Adrenal gland (tissue), 12 donors: ENCODE measurements around the gene IGSF11. TPM values are rescaled to one million over a fixed set of nuclear protein-coding genes. Genes with fewer than 3 reads are reported as not detected.

ENCODE experiments used
- DNase-seq, 7 donors: peaks; one replicate each; pipeline ENCODE4 v3.0.0-alpha.2; 2019 to 2020
- H3K27ac ChIP-seq, 5 donors: fragments of 200-600 bp; sonication (generic) in 4 of 5; 1 replicate in 3 of 5; 2 replicates in 2 of 5; pipeline versions ENCODE4 v1.5.1 to v1.8.0; 2016 to 2020; ENCODE audit warnings: mild to moderate bottlenecking in 1 of 5
- H3K27me3 ChIP-seq: fragments of 200-600 bp; 2 replicates; pipeline ENCODE4 v1.8.0; 2021
- H3K36me3 ChIP-seq, 2 donors: fragments of 200-600 bp; replicated peaks in 1 of 2; 1 replicate in 1 of 2; 2 replicates in 1 of 2; pipeline versions ENCODE4 v1.5.1 to v1.8.0; 2018 to 2022
- H3K4me1 ChIP-seq, 2 donors: fragments of 200-600 bp; replicated peaks in 1 of 2; 1 replicate in 1 of 2; 2 replicates in 1 of 2; pipeline versions ENCODE4 v1.5.1 to v1.8.0; 2018 to 2021
- H3K4me3 ChIP-seq, 4 donors: fragments of 200-600 bp; sonication (generic) in 3 of 4; one replicate each; pipeline ENCODE4 v1.5.1; 2016 to 2018
- H3K9me3 ChIP-seq, 3 donors: fragments of 200-600 bp; sonication (generic) in 1 of 3; replicated peaks in 1 of 3; 1 replicate in 2 of 3; 2 replicates in 1 of 3; pipeline versions ENCODE4 v1.5.1 to v1.8.0; 2016 to 2021
- CTCF ChIP-seq, 6 experiments: fragments of 450-650 bp in 4 of 6; fragments of 200-600 bp in 2 of 6; sonication (generic) in 1 of 6; IDR thresholded peaks; 1 replicate in 5 of 6; 2 replicates in 1 of 6; pipeline versions ENCODE4 v1.5.1 to v1.8.0; 2016 to 2021; ENCODE audit warnings: antibody characterized with exemption in 6 of 6, mild to moderate bottlenecking in 2 of 6, moderate library complexity in 1 of 6
- POLR2A ChIP-seq, 2 donors: fragments of 450-650 bp; IDR thresholded peaks; one replicate each; pipeline ENCODE4 v1.6.1; 2017; ENCODE audit warnings: antibody characterized with exemption in 2 of 2, mild to moderate bottlenecking in 2 of 2, moderate library complexity in 1 of 2
- WGBS, 4 donors: extraction: QIAGEN DNeasy Blood & Tissue Kit in 2 of 4; methylation state at CpG; one replicate each; pipeline versions ENCODE4 v1.1.5 to v1.1.7; 2013 to 2017; 5-methylcytosine and 5-hydroxymethylcytosine counted together
- intact Hi-C, 2 donors: fragments of 100-400 bp; cut with DNase I; formaldehyde crosslinking; loops; one replicate each; pipeline versions ENCODE4 v1.14.1 to v1.15.0; 2022 to 2023
- polyA plus RNA-seq, 3 donors: library from polyadenylated mRNA; stranded (reverse); fragments of 200-250 nt in 2 of 3; fragments of 350-450 nt in 1 of 3; fragmentation: Illumina TruSeq in 1 of 3; extraction: RNeasy Lipid Tissue Mini Kit (QIAGEN cat#74804) in 1 of 3; gene quantifications; one replicate each; pipeline ENCODE4 v1.2.3, GENCODE V29; 2013 to 2014
- total RNA-seq, 9 donors: library from RNA; depleted of rRNA in 4 of 9; stranded (reverse); fragments of >200 nt in 4 of 9; fragments of 120-200 nt in 1 of 9; fragmentation: NEBNext Ultra II Directional in 1 of 9; extraction: Animal tissue kit (Norgen Biotek cat#: 25700) in 1 of 9; gene quantifications; one replicate each; pipeline versions ENCODE4 v1.1.0 to v1.2.4, GENCODE V29; 2013 to 2023
- donor health status: healthy with polysubstance abuse.
- donor health status: Bipolar disorder and iron deficiency.
- donor health status: DM: yes; HTN: yes; CAD: no.
- donor health status: DM: no; HTN: no; CAD: no.
- donor health status: DM: no; HTN: no; CAD: no.
- donor health status: DM: yes; HTN: yes; CAD: no.

Gene IGSF11
- total and polyA plus RNA-seq, 12 donors, result 4.1 to 31.3 (median 16.5) TPM

GRCh38 chr3:118960876-118961450 is 73.7 kb downstream of the IGSF11 start:
- DNase-seq, result no peak
- H3K36me3 ChIP-seq, result no peaks in the 10 kb centered on the region
- intact Hi-C loops, result no loop called here
- no peak for TF ChIP-seq POLR2A (IDR thresholded peaks at IDR 0.05)
- no peak for TF ChIP-seq CTCF (IDR thresholded peaks at IDR 0.05)
- WGBS, 4 donors, result 95 to 100% (median 99%) methylated on average over 2 of the region's 2 CpGs
- H3K27me3 ChIP-seq, result no peaks in the 10 kb centered on the region
- no peaks in the 10 kb centered on the region for H3K9me3 ChIP-seq
- H3K4me1 ChIP-seq, result no peaks in the 10 kb centered on the region
- H3K4me3 ChIP-seq, result no peak overlapping the region
- H3K27ac ChIP-seq, result no peak overlapping the region

GRCh38 chr3:118955914-118956556 is 78.6 kb downstream of the IGSF11 start:
- H3K27me3 ChIP-seq, result no peaks in the 10 kb centered on the region
- WGBS, 4 donors, result 79 to 91% (median 87%) methylated on average over 1 of the region's 1 CpG
- no peaks in the 10 kb centered on the region for H3K9me3 ChIP-seq
- no peak for DNase-seq
- no peaks in the 10 kb centered on the region for H3K4me1 ChIP-seq
- H3K36me3 ChIP-seq, result no peaks in the 10 kb centered on the region
- no peak overlapping the region for H3K27ac ChIP-seq
- intact Hi-C loops, result no loop called here
- TF ChIP-seq CTCF (IDR thresholded peaks at IDR 0.05) (no peak), POLR2A (IDR thresholded peaks at IDR 0.05) (no peak)
- H3K4me3 ChIP-seq, result no peak overlapping the region

- no peak overlapping the region for H3K27ac ChIP-seq
- DNase-seq, result no peak
- H3K27me3 ChIP-seq, result no peaks in the 10 kb centered on the region
- TF ChIP-seq CTCF (IDR thresholded peaks at IDR 0.05) (no peak), POLR2A (IDR thresholded peaks at IDR 0.05) (no peak)
- H3K4me3 ChIP-seq, result no peak overlapping the region
- H3K9me3 ChIP-seq, result no peaks in the 10 kb centered on the region
- H3K4me1 ChIP-seq, result no peaks in the 10 kb centered on the region
- intact Hi-C loops, result no loop called here
- no peaks in the 10 kb centered on the region for H3K36me3 ChIP-seq
Observed at GRCh38 chr3:118951089-118951488, 83.6 kb downstream of the IGSF11 start.

- intact Hi-C loops, result no loop called here
- no peaks in the 10 kb centered on the region for H3K36me3 ChIP-seq
- no peak overlapping the region for H3K27ac ChIP-seq
- TF ChIP-seq POLR2A (IDR thresholded peaks at IDR 0.05) (no peak), CTCF (IDR thresholded peaks at IDR 0.05) (no peak)
- WGBS, 4 donors, result 85 to 94% (median 89%) methylated on average over 1 of the region's 1 CpG
- no peaks in the 10 kb centered on the region for H3K4me1 ChIP-seq
- DNase-seq, result no peak
- H3K27me3 ChIP-seq, result no peaks in the 10 kb centered on the region
- no peak overlapping the region for H3K4me3 ChIP-seq
- H3K9me3 ChIP-seq, result no peaks in the 10 kb centered on the region
Observed at GRCh38 chr3:118949113-118949760, 85.4 kb downstream of the IGSF11 start.
